ENCODE data around the gene CDK5RAP3. TPM values are rescaled to one million over a fixed set of nuclear protein-coding genes. Genes with fewer than 3 reads are reported as not detected.

Gene CDK5RAP3
- total and polyA plus RNA-seq, 2 donors (not counting 3 experiments of a cell fraction or from before 2014, with no cell fraction given) = 109 to 139 TPM

- Histone ChIP-seq H3K27ac (ENCODE audit: insufficient read depth, low read depth, low read length) (no peak overlapping the region), H3K4me3 (replicated peaks in 1 of 3; ENCODE audit: insufficient read depth in 1 of 3, low read depth in 1 of 3, low read length in 3 of 3) (no peak overlapping the region), H3K4me1 (ENCODE audit: control insufficient read depth, extremely low read depth, insufficient read depth, low read length) (no peaks in the 10 kb centered on the region), H3K27me3 (ENCODE audit: control insufficient read depth in 2 of 2, insufficient read depth in 2 of 2, low read length in 2 of 2) (peaks cover 2 to 9% of the 10 kb centered on the region in 2 experiments), H3K9me1 (replicated peaks; ENCODE audit: control insufficient read depth, extremely low read depth, insufficient read depth, low read length) (no peaks in the 10 kb centered on the region), H4K20me1 (replicated peaks; ENCODE audit: control insufficient read depth, extremely low read depth, insufficient read depth, low read length) (no peaks in the 10 kb centered on the region), H2AFZ (ENCODE audit: low read depth, low read length) (no peak overlapping the region), H3K9ac (replicated peaks; ENCODE audit: extremely low read depth, insufficient read depth, low read length) (no peak overlapping the region), H3K36me3 (ENCODE audit: control insufficient read depth in 2 of 2, extremely low read depth in 1 of 2, insufficient read depth in 2 of 2, low read length in 2 of 2) (no peaks in the 10 kb centered on the region), H3K9me3 (replicated peaks; ENCODE audit: control insufficient read depth, insufficient read depth, low read length) (no peaks in the 10 kb centered on the region), H3K4me2 (ENCODE audit: insufficient read depth, low read length) (no peak overlapping the region), H3K79me2 (ENCODE audit: control insufficient read depth, insufficient read depth, low read length) (no peaks in the 10 kb centered on the region)
- FAIRE-seq (no peak), DNase-seq (ENCODE audit: low read depth, low spot score) (no peak)
- dilution Hi-C loops (cut with MboI; ENCODE audit: extremely low pct_ligation_motif_present, low sequenced_read_pairs) (no loop called here), intact Hi-C loops (cut with micrococcal nuclease) (no loop called here)
- ChIA-PET CTCF (interaction anchor here (1.2 to 8.0 kb wide), 4 partner anchors 9 to 57 kb away, joined by 3 to 73 read pairs (median 22); partner anchors contain the start of gene CDK5RAP3), POLR2A (no interaction called here)
- TF ChIP-seq POLR2A (IDR thresholded peaks at IDR 0.05; ENCODE audit: low read depth, low read length) (no peak), POLR2AphosphoS5 (IDR thresholded peaks at IDR 0.05; ENCODE audit: insufficient read depth, low read depth, low read length) (no peak), MYC (IDR thresholded peaks at IDR 0.05; ENCODE audit: low read depth, low read length) (no peak), FOS (IDR thresholded peaks at IDR 0.05; ENCODE audit: borderline replicate concordance, insufficient read depth, low read length) (no peak), JUN (IDR thresholded peaks at IDR 0.05; ENCODE audit: borderline replicate concordance, insufficient read depth, insufficient read length, low read depth) (no peak), CTCF (IDR thresholded peaks at IDR 0.05; ENCODE audit: extremely low read depth in 1 of 2, insufficient read depth in 1 of 2, low read depth in 1 of 2, low read length in 2 of 2) (no peak), MAX (IDR thresholded peaks at IDR 0.05; ENCODE audit: insufficient read depth, insufficient read length) (no peak), GATA2 (IDR thresholded peaks at IDR 0.05; ENCODE audit: insufficient read depth, insufficient read length, low read depth, low read length) (no peak), EZH2 (IDR thresholded peaks at IDR 0.05; ENCODE audit: borderline replicate concordance, low read depth, low read length, severe bottlenecking) (no peak)
- BruUV-seq (replicated peaks) = no TSS peak
Measured at GRCh38 chr17:47961406-47961805, 9.5 kb upstream of the CDK5RAP3 start.
